K562 (cell line): ENCODE data around the gene MACROD2. TPM values are rescaled to one million over a fixed set of nuclear protein-coding genes. Genes with fewer than 3 reads are reported as not detected.

Experiments used
- ATAC-seq: fragments of 200-7000 bp; cut with Tn5 transposase; 3 replicates; pipeline ENCODE4 v1.9.1; 2020; ENCODE audit warnings: moderate library complexity
- BruUV-seq: library from RNA; stranded (reverse); fragments of 400-500 nt; replicated peaks from 2 replicates; lab custom pipeline; 2021; lab: Mats Ljungman, UMichigan
- CTCF ChIA-PET: fragments of 300-600 bp; formaldehyde crosslinking; extraction: SDS; loops from one replicate; lab custom pipeline; 2021; ENCODE audit warnings: low intra/inter-chr PET ratio; lab: Yijun Ruan, JAX
- POLR2A ChIA-PET: fragments of 300-600, 350-650 bp; sonication (Branson Sonifier 250); formaldehyde crosslinking; extraction: SDS; loops from one replicate; lab custom pipeline; 2021; ENCODE audit warnings: antibody characterized with exemption, inconsistent platforms; lab: Yijun Ruan, JAX
- DNase-seq, 4 experiments: peaks; one replicate each; pipeline versions ENCODE4 v3.0.0 to v3.0.0-alpha.2; 2011 to 2018; ENCODE audit warnings: low spot score in 3 of 4, mixed read lengths in 3 of 4; ENCODE audit errors: extremely low read depth in 1 of 4
- FAIRE-seq: peaks from 2 replicates; lab custom pipeline; 2011; peaks lifted over from hg19 to GRCh38; lab: Jason Lieb, UNC
- H2AFZ ChIP-seq: 2 replicates; pipeline ENCODE4 v1.6.0; 2011; ENCODE audit warnings: low read depth, low read length, control low read depth, inconsistent platforms
- H3K27ac ChIP-seq: fragments of 200-600 bp; 3 replicates; pipeline ENCODE4 v1.8.0; 2011; ENCODE audit warnings: low read depth, mild to moderate bottlenecking, control low read depth, inconsistent platforms, low read length, moderate library complexity, mixed read lengths; ENCODE audit errors: extremely low read depth
- H3K27me3 ChIP-seq, 2 experiments: fragments of 300-600 bp in 1 of 2; 2 replicates in 1 of 2; 3 replicates in 1 of 2; pipeline versions ENCODE4 v1.6.0 to v1.8.0; 2011; ENCODE audit warnings: inconsistent platforms in 2 of 2, low read length in 2 of 2, mild to moderate bottlenecking in 1 of 2, mixed read lengths in 1 of 2, moderate library complexity in 1 of 2; ENCODE audit not compliant: control insufficient read depth in 2 of 2, insufficient read depth in 2 of 2
- H3K36me3 ChIP-seq: fragments of 300-600 bp; 3 replicates; pipeline ENCODE4 v1.8.0; 2011; ENCODE audit warnings: mild to moderate bottlenecking, low read length, inconsistent platforms; ENCODE audit not compliant: control insufficient read depth, insufficient read depth
- H3K4me1 ChIP-seq, 2 experiments: fragments of 200-600 bp in 1 of 2; replicated peaks in 1 of 2; 2 replicates in 1 of 2; 3 replicates in 1 of 2; pipeline versions ENCODE4 v1.5.1 to v1.8.0; 2011; ENCODE audit warnings: inconsistent platforms in 2 of 2, low read length in 2 of 2, mild to moderate bottlenecking in 1 of 2, mixed read lengths in 1 of 2, moderate library complexity in 1 of 2; ENCODE audit not compliant: control insufficient read depth in 2 of 2, insufficient read depth in 2 of 2
- H3K4me2 ChIP-seq: 2 replicates; pipeline ENCODE4 v1.6.1; 2011; ENCODE audit warnings: low read length, control low read depth, inconsistent platforms, mixed read lengths; ENCODE audit not compliant: insufficient read depth
- H3K4me3 ChIP-seq: fragments of 200-600 bp; sonication (generic), shearing (Covaris generic); 2 replicates; pipeline ENCODE4 v1.5.1; 2016; ENCODE audit warnings: control low read depth, inconsistent platforms
- H3K79me2 ChIP-seq: fragments of 200-600 bp; 3 replicates; pipeline ENCODE4 v1.8.0; 2011; ENCODE audit warnings: low read length, inconsistent platforms; ENCODE audit not compliant: control insufficient read depth, insufficient read depth
- H3K9ac ChIP-seq, 2 experiments: 2 replicates each; pipeline versions ENCODE4 v1.6.0 to v1.6.1; 2011; ENCODE audit warnings: low read depth in 2 of 2, low read length in 2 of 2, control low read depth in 1 of 2, inconsistent platforms in 1 of 2, mild to moderate bottlenecking in 1 of 2, mixed read lengths in 1 of 2; ENCODE audit not compliant: insufficient read depth in 1 of 2
- H3K9me1 ChIP-seq: one replicate; pipeline ENCODE4 v1.6.0; 2011; ENCODE audit warnings: inconsistent platforms, mild to moderate bottlenecking, low read length, moderate library complexity; ENCODE audit not compliant: control insufficient read depth, insufficient read depth
- H3K9me3 ChIP-seq: replicated peaks from 2 replicates; pipeline ENCODE4 v1.5.1; 2011; ENCODE audit warnings: low read depth, low read length, inconsistent platforms; ENCODE audit not compliant: control insufficient read depth, insufficient read depth
- H4K20me1 ChIP-seq: replicated peaks from 2 replicates; pipeline ENCODE4 v1.6.1; 2011; ENCODE audit warnings: low read length, inconsistent platforms, mixed read lengths; ENCODE audit not compliant: control insufficient read depth, insufficient read depth
- CCNT2 ChIP-seq: IDR thresholded peaks from 2 replicates; pipeline ENCODE4 v1.6.1; 2011; ENCODE audit warnings: borderline replicate concordance, low read depth, mild to moderate bottlenecking, moderate library complexity, mixed read lengths, low read length; ENCODE audit not compliant: insufficient read length; ENCODE audit errors: extremely low read depth
- MAZ ChIP-seq, 2 experiments: fragments of 450-650 bp in 1 of 2; sonication (generic) in 1 of 2; formaldehyde crosslinking; IDR thresholded peaks in 1 of 2; conservative IDR thresholded peaks in 1 of 2; 2 replicates each; pipeline versions ENCODE4 v1.4.0 to v1.5.0; 2020; ENCODE audit warnings: mild to moderate bottlenecking in 1 of 2, missing genetic modification reagents in 1 of 2
- NFE2 ChIP-seq: IDR thresholded peaks from 2 replicates; pipeline ENCODE4 v1.6.1; 2014; ENCODE audit warnings: antibody characterized with exemption, low read depth
- POLR2AphosphoS5 ChIP-seq: IDR thresholded peaks from 2 replicates; pipeline ENCODE4 v1.6.1; 2011; ENCODE audit warnings: mild to moderate bottlenecking, low read depth, low read length, moderate library complexity; ENCODE audit not compliant: control insufficient read depth, insufficient read depth
- RAD21 ChIP-seq, 2 experiments: fragments of 250-450 bp in 1 of 2; fragments of 450-650 bp in 1 of 2; sonication (Bioruptor Pico) in 1 of 2; formaldehyde crosslinking in 1 of 2; IDR thresholded peaks in 1 of 2; conservative IDR thresholded peaks in 1 of 2; 2 replicates each; pipeline versions ENCODE4 v1.4.0 to v1.8.0; 2020 to 2022; ENCODE audit warnings: mild to moderate bottlenecking in 2 of 2, moderate library complexity in 1 of 2
- ZNF175 ChIP-seq: fragments of 200-800 bp; sonication (Bioruptor generic); IDR thresholded peaks from 2 replicates; pipeline ENCODE4 v1.6.1; 2016; ENCODE audit warnings: low read depth, mild to moderate bottlenecking, missing genetic modification characterization, missing compliant biosample characterization
- ZNF232 ChIP-seq: sonication (generic); formaldehyde crosslinking; IDR thresholded peaks from 2 replicates; pipeline ENCODE4 v1.8.0; 2022; ENCODE audit warnings: mild to moderate bottlenecking, missing genetic modification reagents
- ZNF24 ChIP-seq: fragments of 450-650 bp; IDR thresholded peaks from 2 replicates; pipeline ENCODE4 v1.6.1; 2016
- ZNF282 ChIP-seq: sonication (generic); formaldehyde crosslinking; IDR thresholded peaks from 2 replicates; pipeline ENCODE4 v1.8.1; 2023; ENCODE audit warnings: missing genetic modification reagents
- ZNF512 ChIP-seq: IDR thresholded peaks from 2 replicates; pipeline ENCODE4 v1.6.1; 2016; ENCODE audit warnings: missing genetic modification characterization, missing compliant biosample characterization
- ZNF586 ChIP-seq: fragments of 450-650 bp; formaldehyde crosslinking; conservative IDR thresholded peaks from 2 replicates; pipeline ENCODE4 v1.4.0; 2020; ENCODE audit warnings: mild to moderate bottlenecking, moderate library complexity
- ZNF830 ChIP-seq: fragments of 250-450 bp; sonication (Bioruptor Pico); IDR thresholded peaks from 2 replicates; pipeline ENCODE4 v1.5.0; 2021; ENCODE audit warnings: mild to moderate bottlenecking
- ZZZ3 ChIP-seq: fragments of 450-650 bp; IDR thresholded peaks from 2 replicates; pipeline ENCODE4 v1.6.1; 2016; ENCODE audit warnings: antibody characterized with exemption, mild to moderate bottlenecking, moderate library complexity
- WGBS: fragments of 100-300 bp; shearing (Covaris generic); methylation state at CpG from one replicate; pipeline ENCODE4 v1.1.6; 2016; ENCODE audit warnings: low coverage, mixed read lengths; ENCODE audit not compliant: insufficient coverage; ENCODE audit errors: missing lambda C conversion rate; 5-methylcytosine and 5-hydroxymethylcytosine counted together
- in situ Hi-C: fragments of 300-500 bp; cut with MboI; formaldehyde crosslinking; loops from 4 replicates; pipeline ENCODE4 v1.15.0; 2018; ENCODE audit warnings: inconsistent platforms, mixed read lengths
- intact Hi-C: fragments of 100-400 bp; cut with micrococcal nuclease; formaldehyde crosslinking; loops from 2 replicates; pipeline ENCODE4 v1.14.2; 2022
- polyA plus RNA-seq, 8 experiments: library from polyadenylated mRNA; depleted of rRNA in 4 of 8; stranded (reverse) in 5 of 8; unstranded in 3 of 8; fragments of >200 nt; fragmentation: Nextera tagmentation in 2 of 8; fragmentation: Illumina TruSeq in 1 of 8; extraction: Ambion mirVana in 2 of 8; extraction: Trizol in 1 of 8; gene quantifications; 2 replicates each; pipeline versions ENCODE4 v1.2.1 to v1.2.3, GENCODE V29; 2011 to 2014; ENCODE audit warnings: inconsistent platforms in 1 of 8, missing spikeins in 1 of 8
- total RNA-seq, 7 experiments: library from RNA; depleted of rRNA in 6 of 7; stranded (reverse); fragments of >200 nt in 6 of 7; fragmentation: Illumina TruSeq in 2 of 7; extraction: Trizol in 2 of 7; gene quantifications; 2 replicates each; pipeline versions ENCODE4 v1.2.1 to v1.2.3, GENCODE V29; 2011 to 2021; ENCODE audit warnings: low replicate concordance in 1 of 7
- TF ChIP-seq, protein P1 (sequence below): fragments of 250-450 bp; sonication (Bioruptor Pico); IDR thresholded peaks from 2 replicates; pipeline ENCODE4 v1.4.0; 2020; ENCODE audit warnings: mild to moderate bottlenecking

Gene MACROD2
- total and polyA plus RNA-seq, 9 of the 15 experiments (the other 6 are each of a cell fraction or from before 2014, with no cell fraction given), result not detected

GRCh38 chr20:14773486-14773885, 778.2 kb downstream of the MACROD2 start (continued):
- TF ChIP-seq ZZZ3, result no peak

- POLR2A ChIA-PET, result no interaction called here
- Histone ChIP-seq H2AFZ (no peak overlapping the region), H3K36me3 (no peaks in the 10 kb centered on the region), H3K4me2 (no peak overlapping the region), H3K79me2 (no peaks in the 10 kb centered on the region), H3K4me1 (no peaks in the 10 kb centered on the region), H3K9ac (no peak overlapping the region), H3K27me3 (no peaks in the 10 kb centered on the region), H3K9me1 (no peaks in the 10 kb centered on the region), H3K4me3 (no peak overlapping the region), H3K9me3 (no peaks in the 10 kb centered on the region), H4K20me1 (no peaks in the 10 kb centered on the region), H3K27ac (no peak overlapping the region)
- no TSS peak for BruUV-seq
- FAIRE-seq (no peak), DNase-seq (no peak), ATAC-seq (no peak)
- no peak for TF ChIP-seq ZNF586
- TF ChIP-seq ZNF830 (CRISPR knock-in tag), result no peak
- TF ChIP-seq ZNF24, result no peak
- no peak for TF ChIP-seq NFE2
- TF ChIP-seq MAZ (CRISPR knock-in tag; conservative IDR thresholded peaks at IDR 0.05 in 1 of 2, IDR thresholded peaks at IDR 0.05 in 1 of 2), result no peak
- no peak for TF ChIP-seq ZNF175 (CRISPR knock-in tag)
- TF ChIP-seq ZNF282, result no peak
- TF ChIP-seq, protein P1, sequence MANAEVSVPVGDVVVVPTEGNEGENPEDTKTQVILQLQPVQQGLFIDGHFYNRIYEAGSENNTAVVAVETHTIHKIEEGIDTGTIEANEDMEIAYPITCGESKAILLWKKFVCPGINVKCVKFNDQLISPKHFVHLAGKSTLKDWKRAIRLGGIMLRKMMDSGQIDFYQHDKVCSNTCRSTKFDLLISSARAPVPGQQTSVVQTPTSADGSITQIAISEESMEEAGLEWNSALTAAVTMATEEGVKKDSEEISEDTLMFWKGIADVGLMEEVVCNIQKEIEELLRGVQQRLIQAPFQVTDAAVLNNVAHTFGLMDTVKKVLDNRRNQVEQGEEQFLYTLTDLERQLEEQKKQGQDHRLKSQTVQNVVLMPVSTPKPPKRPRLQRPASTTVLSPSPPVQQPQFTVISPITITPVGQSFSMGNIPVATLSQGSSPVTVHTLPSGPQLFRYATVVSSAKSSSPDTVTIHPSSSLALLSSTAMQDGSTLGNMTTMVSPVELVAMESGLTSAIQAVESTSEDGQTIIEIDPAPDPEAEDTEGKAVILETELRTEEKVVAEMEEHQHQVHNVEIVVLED (CRISPR knock-in tag), result no peak
- TF ChIP-seq POLR2AphosphoS5, result no peak
- TF ChIP-seq CCNT2, result no peak
- no peak for TF ChIP-seq RAD21 (CRISPR knock-in tag; conservative IDR thresholded peaks at IDR 0.05 in 1 of 2, IDR thresholded peaks at IDR 0.05 in 1 of 2)
- no peak for TF ChIP-seq ZNF512 (tag)
- no peak for TF ChIP-seq ZNF232
- in situ Hi-C loops (no loop called here), intact Hi-C loops (no loop called here)
- CTCF ChIA-PET, result no interaction called here
- 0% methylated on average over 2 of the region's 2 CpGs for WGBS
Measured at GRCh38 chr20:14775778-14776177, 780.5 kb downstream of the MACROD2 start.
